K562 (cell line): ENCODE data around the gene TTC21A. TPM values are rescaled to one million over a fixed set of nuclear protein-coding genes. Genes with fewer than 3 reads are reported as not detected.
A peak's percentile ranks its signal among the peaks of the same experiment; 100 is the strongest.

Experiments used
- DMBX1 ChIP-seq: fragments of 250-450 bp; sonication (Bioruptor Pico); IDR thresholded peaks from 2 replicates; pipeline ENCODE4 v1.8.0; 2022; ENCODE audit warnings: inconsistent platforms, mild to moderate bottlenecking, moderate library complexity, borderline replicate concordance
- HEY1 ChIP-seq: fragments of 250-450 bp; sonication (Bioruptor Pico); IDR thresholded peaks from 2 replicates; pipeline ENCODE4 v1.5.0; 2020; ENCODE audit warnings: mild to moderate bottlenecking, moderate library complexity, borderline replicate concordance
- MED1 ChIP-seq: sonication (generic); formaldehyde crosslinking; IDR thresholded peaks from 2 replicates; pipeline ENCODE4 v1.8.1; 2023; ENCODE audit warnings: missing genetic modification reagents, borderline replicate concordance
- MTA1 ChIP-seq: fragments of 450-650 bp; IDR thresholded peaks from 2 replicates; pipeline ENCODE4 v1.6.1; 2017; ENCODE audit warnings: borderline replicate concordance
- MTF1 ChIP-seq: fragments of 250-450 bp; sonication (Bioruptor Pico); IDR thresholded peaks from 2 replicates; pipeline ENCODE4 v1.9.0; 2021; ENCODE audit warnings: moderate library complexity, mild to moderate bottlenecking, inconsistent platforms, borderline replicate concordance
- MXD1 ChIP-seq: fragments of 250-450 bp; sonication (Bioruptor Pico); IDR thresholded peaks from 2 replicates; pipeline ENCODE4 v1.8.0; 2021; ENCODE audit warnings: borderline replicate concordance, mild to moderate bottlenecking, moderate library complexity; ENCODE audit not compliant: poor library complexity, severe bottlenecking
- NR3C1 ChIP-seq: sonication (generic); formaldehyde crosslinking; IDR thresholded peaks from 2 replicates; pipeline ENCODE4 v1.8.1; 2022; ENCODE audit warnings: missing genetic modification reagents
- PYGO2 ChIP-seq: fragments of 450-650 bp; IDR thresholded peaks from 2 replicates; pipeline ENCODE4 v1.6.1; 2016; ENCODE audit warnings: mild to moderate bottlenecking, missing genetic modification characterization, moderate library complexity, missing compliant biosample characterization
- RNF2 ChIP-seq: sonication (generic); IDR thresholded peaks from 2 replicates; pipeline ENCODE4 v1.6.1; 2016
- SIN3A ChIP-seq, 2 experiments: fragments of 150-350 bp in 1 of 2; IDR thresholded peaks; 2 replicates each; pipeline ENCODE4 v1.6.1; 2011 to 2016; ENCODE audit warnings: borderline replicate concordance in 2 of 2, low read depth in 2 of 2, low read length in 2 of 2, mild to moderate bottlenecking in 2 of 2, moderate library complexity in 2 of 2; ENCODE audit not compliant: control insufficient read depth in 1 of 2
- SMAD3 ChIP-seq: fragments of 450-650 bp; formaldehyde crosslinking; conservative IDR thresholded peaks from 2 replicates; pipeline ENCODE4 v1.4.0; 2020; ENCODE audit warnings: mild to moderate bottlenecking
- TAF7 ChIP-seq: fragments of 450-650 bp; IDR thresholded peaks from 2 replicates; pipeline ENCODE4 v1.6.1; 2016; ENCODE audit warnings: missing genetic modification characterization, missing compliant biosample characterization
- ZNF197 ChIP-seq: fragments of 200-800 bp; sonication (Bioruptor generic); IDR thresholded peaks from 2 replicates; pipeline ENCODE4 v1.6.1; 2016; ENCODE audit warnings: low read depth, missing genetic modification characterization, missing compliant biosample characterization
- ZNF274 ChIP-seq: IDR thresholded peaks from 2 replicates; pipeline ENCODE4 v1.6.1; 2011; ENCODE audit warnings: low read depth, mild to moderate bottlenecking, low read length, moderate library complexity, borderline replicate concordance
- ZNF311 ChIP-seq: fragments of 250-450 bp; sonication (Bioruptor Pico); IDR thresholded peaks from 2 replicates; pipeline ENCODE4 v1.4.0; 2020; ENCODE audit warnings: mild to moderate bottlenecking, moderate library complexity
- ZNF354B ChIP-seq: fragments of 250-450 bp; sonication (Bioruptor Pico); IDR thresholded peaks from 2 replicates; pipeline ENCODE4 v1.4.0; 2020
- polyA plus RNA-seq, 8 experiments: library from polyadenylated mRNA; depleted of rRNA in 4 of 8; stranded (reverse) in 5 of 8; unstranded in 3 of 8; fragments of >200 nt; fragmentation: Nextera tagmentation in 2 of 8; fragmentation: Illumina TruSeq in 1 of 8; extraction: Ambion mirVana in 2 of 8; extraction: Trizol in 1 of 8; gene quantifications; 2 replicates each; pipeline versions ENCODE4 v1.2.1 to v1.2.3, GENCODE V29; 2011 to 2014; ENCODE audit warnings: inconsistent platforms in 1 of 8, missing spikeins in 1 of 8
- total RNA-seq, 7 experiments: library from RNA; depleted of rRNA in 6 of 7; stranded (reverse); fragments of >200 nt in 6 of 7; fragmentation: Illumina TruSeq in 2 of 7; extraction: Trizol in 2 of 7; gene quantifications; 2 replicates each; pipeline versions ENCODE4 v1.2.1 to v1.2.3, GENCODE V29; 2011 to 2021; ENCODE audit warnings: low replicate concordance in 1 of 7
- TF ChIP-seq, protein P1 (sequence below): fragments of 200-800 bp; sonication (Bioruptor generic); IDR thresholded peaks from 2 replicates; pipeline ENCODE4 v1.6.1; 2017; ENCODE audit warnings: missing genetic modification characterization, missing compliant biosample characterization

Gene TTC21A
- total and polyA plus RNA-seq, 9 of the 15 experiments (the other 6 are each of a cell fraction or from before 2014, with no cell fraction given): 0.22 to 1.4 (median 0.70) TPM

DNA sequence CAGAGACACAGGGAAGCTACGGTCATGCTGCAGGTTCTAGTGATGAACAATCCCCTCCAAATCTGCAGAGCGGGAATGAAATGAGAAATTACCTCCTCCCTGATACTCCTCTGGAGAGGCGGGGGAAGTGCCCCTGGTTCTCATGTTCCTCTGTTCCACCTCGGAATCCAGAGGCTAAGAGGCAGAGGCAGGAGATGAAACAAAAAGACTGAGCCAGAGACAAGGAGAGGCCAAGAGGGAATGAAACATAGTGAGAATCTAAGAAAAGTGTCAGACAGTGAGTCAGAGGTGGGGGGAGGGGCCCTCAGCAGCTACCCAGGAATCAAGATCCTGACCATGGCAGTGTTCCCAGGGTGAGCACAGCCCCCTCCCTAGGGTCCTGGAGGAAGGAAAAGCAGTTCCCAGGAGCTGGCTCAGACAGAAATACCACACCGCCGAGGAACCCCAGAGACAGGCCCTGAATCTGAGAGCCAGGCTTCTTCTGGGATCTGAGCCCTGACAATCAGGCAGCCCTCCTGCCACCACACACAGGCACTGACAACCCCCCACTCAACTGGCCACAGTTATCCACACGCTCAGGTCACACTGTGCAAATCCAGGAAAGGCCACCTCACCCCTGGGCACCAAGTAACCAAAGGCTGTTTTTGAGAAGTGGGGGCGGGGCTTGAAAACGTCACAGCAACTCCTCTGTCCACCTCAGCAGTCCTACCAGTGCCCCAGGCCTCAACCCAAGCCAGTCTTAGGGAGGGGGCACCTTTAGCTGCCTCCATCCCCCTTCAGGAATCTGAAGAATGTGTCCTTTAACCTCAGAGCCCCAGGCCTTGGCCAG, 43.5 kb downstream of the TTC21A start (continued):
- TF ChIP-seq ZNF311 (CRISPR knock-in tag) (no peak), RNF2 (no peak), PYGO2 (tag) (no peak), ZNF274 (no peak), MTA1 (0 out of 2 replicates have a peak, but pooled peaks have one; percentile 24), MXD1 (CRISPR knock-in tag) (no peak), MTF1 (CRISPR knock-in tag) (no peak), HEY1 (CRISPR knock-in tag) (no peak), TAF7 (tag) (no peak), DMBX1 (CRISPR knock-in tag) (no peak), ZNF197 (no peak), NR3C1 (CRISPR knock-in tag) (no peak), SIN3A (IDR thresholded peaks at IDR 0.05; ENCODE audit: borderline replicate concordance in 2 of 2, control insufficient read depth in 1 of 2, low read depth in 2 of 2, low read length in 2 of 2) (0 out of 4 replicates have a peak, but pooled peaks of 1 of the 2 experiments have one; percentile 8), ZNF354B (CRISPR knock-in tag) (no peak), SMAD3 (no peak), MED1 (CRISPR knock-in tag) (no peak)
- TF ChIP-seq, protein P1, sequence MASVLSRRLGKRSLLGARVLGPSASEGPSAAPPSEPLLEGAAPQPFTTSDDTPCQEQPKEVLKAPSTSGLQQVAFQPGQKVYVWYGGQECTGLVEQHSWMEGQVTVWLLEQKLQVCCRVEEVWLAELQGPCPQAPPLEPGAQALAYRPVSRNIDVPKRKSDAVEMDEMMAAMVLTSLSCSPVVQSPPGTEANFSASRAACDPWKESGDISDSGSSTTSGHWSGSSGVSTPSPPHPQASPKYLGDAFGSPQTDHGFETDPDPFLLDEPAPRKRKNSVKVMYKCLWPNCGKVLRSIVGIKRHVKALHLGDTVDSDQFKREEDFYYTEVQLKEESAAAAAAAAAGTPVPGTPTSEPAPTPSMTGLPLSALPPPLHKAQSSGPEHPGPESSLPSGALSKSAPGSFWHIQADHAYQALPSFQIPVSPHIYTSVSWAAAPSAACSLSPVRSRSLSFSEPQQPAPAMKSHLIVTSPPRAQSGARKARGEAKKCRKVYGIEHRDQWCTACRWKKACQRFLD (CRISPR knock-in tag): peak; percentile 36; the same call in 1 of the 2 replicates
